OCI-LY7 (cell line): ENCODE results near the gene GPR61. TPM values are rescaled to one million over a fixed set of nuclear protein-coding genes. Genes with fewer than 3 reads are reported as not detected.

ENCODE experiments used
- BruUV-seq: library from RNA; stranded (reverse); fragments of 400-500 nt; replicated peaks from 2 replicates; lab custom pipeline; 2021; lab: Mats Ljungman, UMichigan
- CTCF ChIA-PET: fragments of 300-600 bp; sonication (Branson Sonifier 250); formaldehyde crosslinking; loops from one replicate; lab custom pipeline; 2022; ENCODE audit warnings: antibody characterized with exemption; ENCODE audit not compliant: unreplicated experiment; lab: Charles Lee
- POLR2A ChIA-PET: fragments of 300-600 bp; sonication (Branson Sonifier 250); formaldehyde crosslinking; loops from one replicate; lab custom pipeline; 2022; ENCODE audit warnings: antibody characterized with exemption; lab: Charles Lee
- DNase-seq: peaks from one replicate; pipeline ENCODE4 v3.0.0-alpha.2; 2015; ENCODE audit warnings: low spot score
- H2AFZ ChIP-seq: fragments of 200-600 bp; sonication (generic), shearing (Covaris generic); 2 replicates; pipeline ENCODE4 v1.6.1; 2014; ENCODE audit warnings: mild to moderate bottlenecking, antibody characterized with exemption, low read length, moderate library complexity
- H3K27ac ChIP-seq: fragments of 200-600 bp; sonication (generic); 2 replicates; pipeline ENCODE4 v1.5.1; 2014; ENCODE audit warnings: mixed run types, low read depth, mild to moderate bottlenecking, moderate library complexity, low read length, inconsistent platforms; ENCODE audit not compliant: poor library complexity, severe bottlenecking
- H3K36me3 ChIP-seq: fragments of 200-600 bp; sonication (generic); 2 replicates; pipeline ENCODE4 v1.6.1; 2014; ENCODE audit warnings: mild to moderate bottlenecking, antibody characterized with exemption, low read length, moderate library complexity, mixed read lengths; ENCODE audit not compliant: insufficient read depth
- H3K4me1 ChIP-seq: fragments of 200-600 bp; sonication (generic); 2 replicates; pipeline ENCODE4 v1.5.1; 2014; ENCODE audit warnings: mild to moderate bottlenecking, low read length; ENCODE audit not compliant: insufficient read depth, poor library complexity, severe bottlenecking
- H3K4me2 ChIP-seq: fragments of 200-600 bp; sonication (generic); 2 replicates; pipeline ENCODE4 v1.6.1; 2014; ENCODE audit warnings: mild to moderate bottlenecking, low read length
- H3K4me3 ChIP-seq: fragments of 200-600 bp; sonication (generic); 2 replicates; pipeline ENCODE4 v1.5.1; 2014; ENCODE audit warnings: mild to moderate bottlenecking, low read depth, low read length; ENCODE audit not compliant: poor library complexity, severe bottlenecking
- H3K79me2 ChIP-seq: fragments of 200-600 bp; sonication (generic); 2 replicates; pipeline ENCODE4 v1.6.1; 2016; ENCODE audit warnings: low read depth, mild to moderate bottlenecking, low read length, moderate library complexity, mixed read lengths; ENCODE audit not compliant: insufficient read depth
- H3K9me2 ChIP-seq: fragments of 200-600 bp; sonication (generic); 2 replicates; pipeline ENCODE4 v1.6.1; 2016; ENCODE audit warnings: mild to moderate bottlenecking, low read length, mixed read lengths; ENCODE audit not compliant: insufficient read depth
- H3K9me3 ChIP-seq: fragments of 200-600 bp; sonication (generic); 2 replicates; pipeline ENCODE4 v1.6.1; 2014; ENCODE audit warnings: mild to moderate bottlenecking, mixed run types, low read length, mixed read lengths
- H4K20me1 ChIP-seq: fragments of 200-600 bp; sonication (generic); 2 replicates; pipeline ENCODE4 v1.6.1; 2014; ENCODE audit warnings: mild to moderate bottlenecking, antibody characterized with exemption, low read length, moderate library complexity, mixed read lengths; ENCODE audit not compliant: insufficient read depth
- EZH2phosphoT487 ChIP-seq: fragments of 200-600 bp; sonication (generic); IDR thresholded peaks from 2 replicates; pipeline ENCODE4 v1.6.1; 2018; ENCODE audit warnings: low read depth, borderline replicate concordance, mild to moderate bottlenecking, mixed run types, antibody characterized with exemption, low read length, moderate library complexity, mixed read lengths
- intact Hi-C: fragments of 100-400 bp; cut with micrococcal nuclease; formaldehyde crosslinking; loops from one replicate; pipeline ENCODE4 v1.10.0; 2022; ENCODE audit not compliant: unreplicated experiment
- total RNA-seq, 2 experiments: library from RNA; depleted of rRNA in 1 of 2; stranded (reverse); fragments of >200 nt in 1 of 2; shearing (Covaris generic) in 1 of 2; gene quantifications; 2 replicates each; pipeline ENCODE4 v1.2.3, GENCODE V29; 2014 to 2022
- TF ChIP-seq, protein P1 (sequence below): fragments of 200-600 bp; sonication (generic); conservative IDR thresholded peaks from 2 replicates; pipeline ENCODE4 v1.5.1; 2014; ENCODE audit warnings: mild to moderate bottlenecking, antibody characterized with exemption, low read length, moderate library complexity, mixed read lengths

The GPR61 gene
- total RNA-seq, 2 experiments from 2014 or later = not detected

DNA sequence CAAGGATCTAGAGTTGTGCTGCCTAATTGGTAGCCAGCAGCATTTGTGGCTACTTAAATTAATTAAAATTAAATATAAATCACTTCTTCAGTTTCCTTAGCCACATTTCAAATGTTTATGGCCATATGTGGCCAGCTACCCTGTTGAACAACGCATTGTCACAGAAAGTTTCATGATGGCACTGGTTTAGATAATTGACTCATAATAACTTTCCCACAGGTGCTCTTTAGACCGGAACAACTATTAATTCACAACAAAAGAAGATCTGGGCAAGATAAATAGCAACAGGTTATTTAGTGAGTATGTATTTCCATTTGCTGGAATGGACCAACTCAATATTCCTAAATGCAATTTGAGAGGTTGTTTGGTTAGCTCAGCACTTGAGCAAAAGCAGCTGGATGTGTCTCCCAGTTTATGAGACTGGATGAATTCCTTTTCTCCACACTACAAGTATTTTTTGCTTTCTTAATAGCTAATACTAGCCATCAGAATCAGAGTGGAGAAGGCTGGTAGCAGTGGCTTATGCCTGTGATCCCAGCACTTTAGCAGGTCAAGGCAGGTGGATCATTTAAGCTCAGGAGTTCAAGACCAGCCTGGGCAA, 26.5 kb upstream of the GPR61 start:
- intact Hi-C loops = no loop called here

DNA sequence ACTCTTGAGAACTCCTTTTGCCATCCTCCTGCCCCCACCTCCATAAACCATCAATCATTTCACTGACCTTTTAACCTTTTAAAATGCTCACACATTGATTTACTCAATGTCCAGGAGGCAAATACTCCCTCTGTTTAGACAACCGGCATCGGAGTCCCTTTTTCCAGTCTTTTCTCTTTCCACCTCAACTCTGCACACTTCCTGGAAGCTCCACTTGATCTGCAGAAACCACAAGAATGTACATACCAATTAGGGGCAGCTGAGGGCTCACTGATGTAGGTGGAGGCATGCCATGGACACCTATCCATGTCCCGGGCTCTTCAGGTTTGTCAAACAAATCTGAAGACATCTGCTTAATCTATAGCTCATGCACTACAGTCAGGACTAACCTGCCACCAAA, 24.8 kb upstream of the GPR61 start:
- no peaks in the 10 kb centered on the region for H3K9me3 ChIP-seq
- ChIA-PET POLR2A (interaction anchor here (0.6 to 1.9 kb wide), 5 partner anchors 10 to 141 kb away, joined by 3 to 7 read pairs (median 5); partner anchors contain the start of gene GSTM4), CTCF (no interaction called here)
- intact Hi-C loops = no loop called here
- H3K4me2 ChIP-seq = no peak overlapping the region
- TF ChIP-seq, protein P1, sequence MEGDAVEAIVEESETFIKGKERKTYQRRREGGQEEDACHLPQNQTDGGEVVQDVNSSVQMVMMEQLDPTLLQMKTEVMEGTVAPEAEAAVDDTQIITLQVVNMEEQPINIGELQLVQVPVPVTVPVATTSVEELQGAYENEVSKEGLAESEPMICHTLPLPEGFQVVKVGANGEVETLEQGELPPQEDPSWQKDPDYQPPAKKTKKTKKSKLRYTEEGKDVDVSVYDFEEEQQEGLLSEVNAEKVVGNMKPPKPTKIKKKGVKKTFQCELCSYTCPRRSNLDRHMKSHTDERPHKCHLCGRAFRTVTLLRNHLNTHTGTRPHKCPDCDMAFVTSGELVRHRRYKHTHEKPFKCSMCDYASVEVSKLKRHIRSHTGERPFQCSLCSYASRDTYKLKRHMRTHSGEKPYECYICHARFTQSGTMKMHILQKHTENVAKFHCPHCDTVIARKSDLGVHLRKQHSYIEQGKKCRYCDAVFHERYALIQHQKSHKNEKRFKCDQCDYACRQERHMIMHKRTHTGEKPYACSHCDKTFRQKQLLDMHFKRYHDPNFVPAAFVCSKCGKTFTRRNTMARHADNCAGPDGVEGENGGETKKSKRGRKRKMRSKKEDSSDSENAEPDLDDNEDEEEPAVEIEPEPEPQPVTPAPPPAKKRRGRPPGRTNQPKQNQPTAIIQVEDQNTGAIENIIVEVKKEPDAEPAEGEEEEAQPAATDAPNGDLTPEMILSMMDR = no peak
- TF ChIP-seq EZH2phosphoT487 = no peak
- H3K4me3 ChIP-seq = no peak overlapping the region
- H3K27ac ChIP-seq = no peak overlapping the region
- DNase-seq = no peak
- H3K4me1 ChIP-seq = peaks cover 3% of the 10 kb centered on the region
- H3K9me2 ChIP-seq = no peaks in the 10 kb centered on the region
- H3K79me2 ChIP-seq = no peaks in the 10 kb centered on the region
- no TSS peak for BruUV-seq
- H4K20me1 ChIP-seq = no peaks in the 10 kb centered on the region
- no peak overlapping the region for H2AFZ ChIP-seq
- no peaks in the 10 kb centered on the region for H3K36me3 ChIP-seq

More for the DNA sequence above, 26.5 kb upstream of the GPR61 start:
- BruUV-seq = no TSS peak
- H3K4me2 ChIP-seq = no peak overlapping the region
- H3K4me1 ChIP-seq = peaks cover 3% of the 10 kb centered on the region
- H2AFZ ChIP-seq = no peak overlapping the region
- no peaks in the 10 kb centered on the region for H4K20me1 ChIP-seq
- no peak for DNase-seq
- no peak for TF ChIP-seq EZH2phosphoT487
- TF ChIP-seq, protein P1 = no peak
- no peak overlapping the region for H3K4me3 ChIP-seq
- H3K36me3 ChIP-seq = no peaks in the 10 kb centered on the region
- CTCF ChIA-PET = interaction anchor here (0.8 kb wide), 1 partner anchor 17 kb away, joined by 5 read pairs; no protein-coding TSS in a partner anchor
- no peaks in the 10 kb centered on the region for H3K9me2 ChIP-seq
- H3K9me3 ChIP-seq = no peaks in the 10 kb centered on the region
- POLR2A ChIA-PET = interaction anchor here (0.6 to 1.1 kb wide), 5 partner anchors 8 to 410 kb away, joined by 3 to 8 read pairs (median 3); no protein-coding TSS in a partner anchor
- H3K79me2 ChIP-seq = no peaks in the 10 kb centered on the region
- no peak overlapping the region for H3K27ac ChIP-seq

DNA sequence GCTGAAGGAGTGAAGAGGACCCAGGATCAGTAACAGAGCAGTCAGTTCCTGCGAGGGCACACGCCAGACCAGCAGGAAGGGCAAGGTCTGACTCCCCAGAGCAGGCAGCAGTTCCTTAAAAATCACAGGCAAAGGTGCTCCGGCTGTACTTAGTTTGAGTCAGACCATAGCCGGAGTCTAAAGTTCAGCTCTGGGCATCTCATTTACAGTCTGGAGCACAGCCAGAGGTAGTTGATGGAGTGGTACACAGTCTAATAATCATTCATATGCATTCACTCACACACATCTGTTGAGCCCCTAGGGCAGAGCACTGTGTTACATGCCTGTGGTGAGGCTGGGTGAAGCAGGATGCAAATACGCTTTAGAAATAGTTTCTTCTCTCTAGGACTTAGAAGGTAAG, 22.8 kb upstream of the GPR61 start:
- Histone ChIP-seq H3K9me3 (no peaks in the 10 kb centered on the region), H2AFZ (no peak overlapping the region), H3K79me2 (no peaks in the 10 kb centered on the region), H3K4me1 (no peaks in the 10 kb centered on the region), H3K27ac (no peak overlapping the region), H3K36me3 (no peaks in the 10 kb centered on the region), H3K4me3 (no peak overlapping the region), H3K4me2 (no peak overlapping the region), H3K9me2 (no peaks in the 10 kb centered on the region), H4K20me1 (no peaks in the 10 kb centered on the region)
- ChIA-PET CTCF (interaction anchor here (1.4 kb wide), 1 partner anchor 15 kb away, joined by 9 read pairs; no protein-coding TSS in a partner anchor), POLR2A (interaction anchor here (1.0 to 1.9 kb wide), 2 partner anchors 12 to 15 kb away, joined by 3 to 7 read pairs; no protein-coding TSS in a partner anchor)
- DNase-seq = no peak
- BruUV-seq = no TSS peak
- intact Hi-C loops = no loop called here
- TF ChIP-seq, protein P1 = no peak
- no peak for TF ChIP-seq EZH2phosphoT487
